ENCODE results near the gene SIM2.

GRCh38 chr21:36753556-36753955 lies 54.6 kb downstream of the SIM2 start:
- TF ChIP-seq FOXM1 (CRISPR knock-in tag; IDR thresholded peaks at IDR 0.05) (no peak), ZNF629 (CRISPR knock-in tag; conservative IDR thresholded peaks at IDR 0.05) (no peak), CHD4 (IDR thresholded peaks at IDR 0.05; ENCODE audit: borderline replicate concordance, low read length) (no peak), EP300 (IDR thresholded peaks at IDR 0.05; ENCODE audit: low read depth in 2 of 2, low read length in 2 of 2) (no peak), EP300 (CRISPR knock-in tag; IDR thresholded peaks at IDR 0.05; ENCODE audit: borderline replicate concordance) (no peak)

All from HepG2 (cell line).